Measurements from ENCODE around the gene TMEM185A.

GRCh38 chrX:149647505-149647904, 15.9 kb upstream of the TMEM185A start:
- TF ChIP-seq CTCF (conservative IDR thresholded peaks at IDR 0.05) (no peak), ZFX (IDR thresholded peaks at IDR 0.05) (no peak)
